SK-N-SH (cell line): ENCODE data around the gene RHOBTB1. TPM values are rescaled to one million over a fixed set of nuclear protein-coding genes. Genes with fewer than 3 reads are reported as not detected.
A peak's percentile ranks its signal among the peaks of the same experiment; 100 is the strongest.

ENCODE experiments used
- CTCF ChIA-PET: fragments of 300-600, 350-600 bp; formaldehyde crosslinking; extraction: SDS; loops from one replicate; lab custom pipeline; 2021; lab: Yijun Ruan, JAX
- POLR2A ChIA-PET: fragments of 350-600 bp; sonication (Branson Sonifier 250); formaldehyde crosslinking; extraction: SDS; loops from one replicate; lab custom pipeline; 2020; ENCODE audit warnings: antibody characterized with exemption, inconsistent platforms; lab: Yijun Ruan, JAX
- DNase-seq: peaks from one replicate; pipeline ENCODE4 v3.0.0; 2012
- H2AFZ ChIP-seq: fragments of 200-600 bp; sonication (generic); 2 replicates; pipeline ENCODE4 v1.8.1; 2016; ENCODE audit warnings: antibody characterized with exemption, mild to moderate bottlenecking, low read depth
- H3F3A ChIP-seq: fragments of 200-600 bp; sonication (generic); replicated peaks from 2 replicates; pipeline ENCODE3; 2016; ENCODE audit warnings: antibody characterized with exemption, mild to moderate bottlenecking; ENCODE audit not compliant: insufficient read depth
- H3K27ac ChIP-seq, 2 experiments: fragments of 200-500 bp in 1 of 2; fragments of 200-600 bp in 1 of 2; sonication (Bioruptor generic) in 1 of 2; sonication (generic), shearing (Covaris generic) in 1 of 2; 2 replicates each; pipeline versions ENCODE4 v1.5.1 to v1.6.1; 2014 to 2016; ENCODE audit warnings: low read depth in 2 of 2, inconsistent platforms in 1 of 2, low read length in 1 of 2, mild to moderate bottlenecking in 1 of 2, mixed read lengths in 1 of 2
- H3K27me3 ChIP-seq: fragments of 200-600 bp; sonication (generic), shearing (Covaris generic); 2 replicates; pipeline ENCODE4 v1.6.1; 2016; ENCODE audit warnings: mixed run types; ENCODE audit not compliant: insufficient read depth
- H3K36me3 ChIP-seq, 2 experiments: fragments of 200-500 bp in 1 of 2; fragments of 200-600 bp in 1 of 2; sonication (Bioruptor generic) in 1 of 2; sonication (generic) in 1 of 2; replicated peaks in 1 of 2; 2 replicates each; pipeline versions ENCODE3 to v1.5.1; 2014 to 2016; ENCODE audit warnings: low read length in 1 of 2, mild to moderate bottlenecking in 1 of 2; ENCODE audit not compliant: insufficient read depth in 2 of 2, control insufficient read depth in 1 of 2
- H3K4me1 ChIP-seq, 2 experiments: fragments of 200-500 bp in 1 of 2; fragments of 200-600 bp in 1 of 2; sonication (Bioruptor generic) in 1 of 2; sonication (generic), shearing (Covaris generic) in 1 of 2; 2 replicates each; pipeline versions ENCODE4 v1.5.1 to v1.6.1; 2014 to 2016; ENCODE audit warnings: low read depth in 1 of 2, low read length in 1 of 2, mixed run types in 1 of 2; ENCODE audit not compliant: insufficient read depth in 2 of 2, control insufficient read depth in 1 of 2
- H3K4me2 ChIP-seq: fragments of 200-600 bp; sonication (generic), shearing (Covaris generic); 2 replicates; pipeline ENCODE4 v1.6.1; 2017; ENCODE audit warnings: mixed run types
- H3K4me3 ChIP-seq, 2 experiments: fragments of 200-500 bp in 1 of 2; fragments of 200-600 bp in 1 of 2; sonication (Bioruptor generic) in 1 of 2; sonication (generic), shearing (Covaris generic) in 1 of 2; 2 replicates each; pipeline versions ENCODE4 v1.5.1 to v1.8.1; 2014 to 2016; ENCODE audit warnings: low read depth in 2 of 2, inconsistent platforms in 1 of 2, low read length in 1 of 2, mild to moderate bottlenecking in 1 of 2, mixed read lengths in 1 of 2, moderate library complexity in 1 of 2
- H3K79me2 ChIP-seq: fragments of 200-600 bp; sonication (generic); 2 replicates; pipeline ENCODE4 v1.8.1; 2017; ENCODE audit warnings: mild to moderate bottlenecking; ENCODE audit not compliant: insufficient read depth
- H3K9ac ChIP-seq: fragments of 200-600 bp; sonication (generic); 2 replicates; pipeline ENCODE4 v1.6.1; 2017; ENCODE audit warnings: mixed run types
- H3K9me2 ChIP-seq: fragments of 200-600 bp; sonication (generic); 2 replicates; pipeline ENCODE4 v1.6.1; 2017; ENCODE audit warnings: mixed run types
- H3K9me3 ChIP-seq: fragments of 200-600 bp; sonication (generic); 2 replicates; pipeline ENCODE4 v1.6.1; 2017; ENCODE audit warnings: mixed run types, mild to moderate bottlenecking, moderate library complexity
- H4K20me1 ChIP-seq: fragments of 200-600 bp; sonication (generic); 2 replicates; pipeline ENCODE4 v1.6.1; 2017; ENCODE audit warnings: mild to moderate bottlenecking, mixed run types; ENCODE audit not compliant: insufficient read depth
- CHD2 ChIP-seq: fragments of 150-350 bp; IDR thresholded peaks from 2 replicates; pipeline ENCODE4 v1.6.1; 2018; ENCODE audit warnings: low read length; ENCODE audit not compliant: partially characterized antibody
- ELF1 ChIP-seq: IDR thresholded peaks from 2 replicates; pipeline ENCODE4 v1.4.0; 2012
- EZH2phosphoT487 ChIP-seq: fragments of 200-600 bp; sonication (generic); IDR thresholded peaks from 2 replicates; pipeline ENCODE4 v1.6.1; 2017; ENCODE audit warnings: low read depth, mixed run types, mild to moderate bottlenecking, antibody characterized with exemption, moderate library complexity, borderline replicate concordance
- FOXJ3 ChIP-seq: sonication (generic); formaldehyde crosslinking; IDR thresholded peaks from 2 replicates; pipeline ENCODE4 v1.5.1; 2020; ENCODE audit warnings: mild to moderate bottlenecking, missing genetic modification reagents
- FOXM1 ChIP-seq: IDR thresholded peaks from 2 replicates; pipeline ENCODE4 v1.4.0; 2012; ENCODE audit warnings: low read depth, mild to moderate bottlenecking
- GABPA ChIP-seq: IDR thresholded peaks from 2 replicates; pipeline ENCODE4 v1.4.0; 2012; ENCODE audit warnings: low read depth, mild to moderate bottlenecking
- GATA2 ChIP-seq: sonication (generic); formaldehyde crosslinking; IDR thresholded peaks from 2 replicates; pipeline ENCODE4 v1.5.0; 2020; ENCODE audit warnings: mild to moderate bottlenecking, missing genetic modification reagents
- MAX ChIP-seq: IDR thresholded peaks from 2 replicates; pipeline ENCODE4 v1.4.0; 2012; ENCODE audit warnings: low read depth
- MEF2A ChIP-seq: IDR thresholded peaks from 2 replicates; pipeline ENCODE4 v1.4.0; 2012; ENCODE audit warnings: low read depth, borderline replicate concordance
- NFIC ChIP-seq: IDR thresholded peaks from 2 replicates; pipeline ENCODE4 v1.4.0; 2012; ENCODE audit warnings: borderline replicate concordance
- POLR2AphosphoS5 ChIP-seq: IDR thresholded peaks from 2 replicates; pipeline ENCODE4 v1.6.1; 2012; ENCODE audit warnings: low read depth, low read length
- RAD21 ChIP-seq: IDR thresholded peaks from 2 replicates; pipeline ENCODE4 v1.6.1; 2012; ENCODE audit warnings: mild to moderate bottlenecking, low read length
- RFX5 ChIP-seq: IDR thresholded peaks from 2 replicates; pipeline ENCODE4 v1.6.1; 2012; ENCODE audit warnings: mild to moderate bottlenecking, improper control_type of control experiment, low read length
- SMC3 ChIP-seq: IDR thresholded peaks from 2 replicates; pipeline ENCODE4 v1.6.1; 2012; ENCODE audit warnings: low read depth, low read length, improper control_type of control experiment
- TAF1 ChIP-seq: IDR thresholded peaks from 2 replicates; pipeline ENCODE4 v1.6.1; 2012; ENCODE audit warnings: low read depth, mild to moderate bottlenecking, low read length, moderate library complexity, borderline replicate concordance
- TEAD4 ChIP-seq: IDR thresholded peaks from 2 replicates; pipeline ENCODE4 v1.4.0; 2012; ENCODE audit warnings: mild to moderate bottlenecking, borderline replicate concordance; ENCODE audit not compliant: insufficient read depth
- USF2 ChIP-seq: fragments of 150-350 bp; IDR thresholded peaks from 2 replicates; pipeline ENCODE4 v1.6.1; 2017; ENCODE audit warnings: antibody characterized with exemption, low read length, low read depth, borderline replicate concordance
- WGBS: methylation state at CpG from one replicate; pipeline ENCODE4 v1.1.6; 2017; ENCODE audit warnings: low lambda C conversion rate; 5-methylcytosine and 5-hydroxymethylcytosine counted together
- polyA plus RNA-seq, 3 experiments: library from polyadenylated mRNA; depleted of rRNA; stranded (reverse); fragments of >200 nt; gene quantifications; 2 replicates each; pipeline ENCODE4 v1.2.3, GENCODE V29; 2012
- TF ChIP-seq, protein P1 (sequence below): fragments of 200-600 bp; sonication (generic); IDR thresholded peaks from 2 replicates; pipeline ENCODE4 v1.6.1; 2017; ENCODE audit warnings: antibody characterized with exemption, mild to moderate bottlenecking, moderate library complexity

Gene RHOBTB1
- polyA plus RNA-seq, 1 of the 3 experiments (the other 2 are of a cell fraction), result 10.5 TPM

DNA sequence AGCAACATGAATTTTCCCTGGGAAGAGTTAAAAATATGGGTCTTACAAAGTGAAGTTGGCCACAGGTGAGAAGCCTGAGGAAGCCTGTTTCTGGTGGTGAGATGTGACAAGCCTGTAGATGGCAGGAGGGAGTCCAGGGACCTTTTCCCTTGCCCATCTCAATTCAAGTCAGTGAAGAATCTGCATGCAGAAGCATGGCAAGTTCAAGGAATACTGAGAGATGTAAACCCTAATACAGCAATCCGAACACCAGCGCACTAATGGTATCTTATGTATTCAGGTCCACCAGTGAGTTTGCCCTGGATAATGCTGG, 73.6 kb downstream of the RHOBTB1 start:
- ChIA-PET POLR2A (no interaction called here), CTCF (no interaction called here)
- no peak for DNase-seq
- no peaks in the 10 kb centered on the region; a peak in 1 of 4 replicates for H3K4me1 ChIP-seq
- peaks cover 23 to 34% of the 10 kb centered on the region in 2 experiments for H3K36me3 ChIP-seq
- H3K4me2 ChIP-seq, result no peak overlapping the region
- H3K4me3 ChIP-seq, result no peak overlapping the region
- 100% methylated on average over 2 of the region's 2 CpGs for WGBS
- no peaks in the 10 kb centered on the region for H3K9me3 ChIP-seq
- H3K27me3 ChIP-seq, result no peaks in the 10 kb centered on the region
- no peaks in the 10 kb centered on the region for H3K79me2 ChIP-seq
- H3K9me2 ChIP-seq, result no peaks in the 10 kb centered on the region
- H3K9ac ChIP-seq, result no peak overlapping the region
- H4K20me1 ChIP-seq, result no peaks in the 10 kb centered on the region
- H2AFZ ChIP-seq, result no peak overlapping the region
- TF ChIP-seq TAF1 (no peak), TEAD4 (no peak), USF2 (no peak), MAX (no peak), EZH2phosphoT487 (no peak)
- TF ChIP-seq, protein P1, sequence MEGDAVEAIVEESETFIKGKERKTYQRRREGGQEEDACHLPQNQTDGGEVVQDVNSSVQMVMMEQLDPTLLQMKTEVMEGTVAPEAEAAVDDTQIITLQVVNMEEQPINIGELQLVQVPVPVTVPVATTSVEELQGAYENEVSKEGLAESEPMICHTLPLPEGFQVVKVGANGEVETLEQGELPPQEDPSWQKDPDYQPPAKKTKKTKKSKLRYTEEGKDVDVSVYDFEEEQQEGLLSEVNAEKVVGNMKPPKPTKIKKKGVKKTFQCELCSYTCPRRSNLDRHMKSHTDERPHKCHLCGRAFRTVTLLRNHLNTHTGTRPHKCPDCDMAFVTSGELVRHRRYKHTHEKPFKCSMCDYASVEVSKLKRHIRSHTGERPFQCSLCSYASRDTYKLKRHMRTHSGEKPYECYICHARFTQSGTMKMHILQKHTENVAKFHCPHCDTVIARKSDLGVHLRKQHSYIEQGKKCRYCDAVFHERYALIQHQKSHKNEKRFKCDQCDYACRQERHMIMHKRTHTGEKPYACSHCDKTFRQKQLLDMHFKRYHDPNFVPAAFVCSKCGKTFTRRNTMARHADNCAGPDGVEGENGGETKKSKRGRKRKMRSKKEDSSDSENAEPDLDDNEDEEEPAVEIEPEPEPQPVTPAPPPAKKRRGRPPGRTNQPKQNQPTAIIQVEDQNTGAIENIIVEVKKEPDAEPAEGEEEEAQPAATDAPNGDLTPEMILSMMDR, result 0 out of 2 replicates have a peak, but pooled peaks have one; percentile 10
- no peak overlapping the region for H3K27ac ChIP-seq
- no peaks in the 10 kb centered on the region for H3F3A ChIP-seq

- Histone ChIP-seq H3K27me3 (no peaks in the 10 kb centered on the region), H3K9ac (no peak overlapping the region), H3K9me2 (no peaks in the 10 kb centered on the region), H3K4me3 (no peak overlapping the region), H3K27ac (no peak overlapping the region), H2AFZ (no peak overlapping the region), H3K4me2 (no peak overlapping the region), H4K20me1 (no peaks in the 10 kb centered on the region), H3K36me3 (peaks cover 23 to 34% of the 10 kb centered on the region in 2 experiments), H3F3A (no peaks in the 10 kb centered on the region), H3K4me1 (no peaks in the 10 kb centered on the region; a peak in 1 of 4 replicates), H3K9me3 (no peaks in the 10 kb centered on the region), H3K79me2 (no peaks in the 10 kb centered on the region)
- no peak for DNase-seq
- ChIA-PET CTCF (interaction anchor here (0.9 to 1.6 kb wide), 2 partner anchors 8 to 13 kb away, joined by 3 to 5 read pairs; no protein-coding TSS in a partner anchor), POLR2A (no interaction called here)
- TF ChIP-seq CHD2 (no peak), GATA2 (no peak), SMC3 (no peak), GABPA (no peak), USF2 (no peak), MAX (no peak), NFIC (no peak), MEF2A (no peak), FOXM1 (no peak), ELF1 (no peak), FOXJ3 (CRISPR knock-in tag) (no peak), RFX5 (no peak), TAF1 (no peak), POLR2AphosphoS5 (no peak), RAD21 (no peak)
- WGBS, result 96% methylated on average over 6 of the region's 6 CpGs
Measured at GRCh38 chr10:60869652-60870415, 74.2 kb downstream of the RHOBTB1 start.
